Left cardiac atrium (tissue), 4 donors: ENCODE results near the gene CDC40. TPM values are rescaled to one million over a fixed set of nuclear protein-coding genes. Genes with fewer than 3 reads are reported as not detected.
"Not testable (repeated sequence)": the region's sequence is repeated elsewhere in the genome, so short reads cannot be mapped to it uniquely, and the experiment has no call there.

Source experiments
- ATAC-seq, 2 donors: fragments of 200-7000 bp; cut with Tn5 transposase; one replicate each; pipeline ENCODE4 v1.9.1; 2020; ENCODE audit warnings: mild to moderate bottlenecking in 2 of 2, moderate library complexity in 2 of 2
- DNase-seq: peaks from one replicate; pipeline ENCODE4 v3.0.0-alpha.2; 2020
- intact Hi-C, 2 donors: fragments of 100-400 bp; cut with DNase I; formaldehyde crosslinking; loops; one replicate each; pipeline versions ENCODE4 v1.14.1 to v1.15.1; 2022 to 2023
- total RNA-seq, 2 donors: library from RNA; stranded (reverse); fragmentation: NEBNext Ultra II Directional; extraction: Animal tissue kit (Norgen Biotek cat#: 25700); gene quantifications; one replicate each; pipeline ENCODE4 v1.2.1, GENCODE V29; 2021
- donor health status: DM: no; HTN: yes; CAD: no.
- donor health status: DM: no; HTN: yes; CAD: no; lungs with severe emphysema.
- donor health status: DM: yes; HTN: yes; CAD: no.
- donor health status: Dilated cardiomyopathy.

The CDC40 gene
- total RNA-seq, 2 donors from 2014 or later = 13.9 to 15.8 TPM

- no peak for ATAC-seq
- no peak for DNase-seq
- intact Hi-C loops = no loop called here
Observed at GRCh38 chr6:110255211-110255750, 75.1 kb downstream of the CDC40 start.

- no peak for DNase-seq
- intact Hi-C loops = no loop called here
- ATAC-seq = no peak
Observed at GRCh38 chr6:110256366-110256765, 76.1 kb downstream of the CDC40 start.

GRCh38 chr6:110265273-110265672 lies 85.0 kb downstream of the CDC40 start:
- DNase-seq (no peak), ATAC-seq (no peak)
- intact Hi-C loops = no loop called here

- intact Hi-C loops = no loop called here
- ATAC-seq (no peak), DNase-seq (no peak)
Observed at GRCh38 chr6:110266996-110267395, 86.8 kb downstream of the CDC40 start.

- no peak for ATAC-seq
- intact Hi-C loops = no loop called here
Observed at GRCh38 chr6:110269623-110270022, 89.4 kb downstream of the CDC40 start.

GRCh38 chr6:110270165-110270564 lies 89.9 kb downstream of the CDC40 start:
- intact Hi-C loops = no loop called here

More at GRCh38 chr6:110269623-110270022, 89.4 kb downstream of the CDC40 start:
- no peak for DNase-seq

GRCh38 chr6:110271732-110272022 lies 91.5 kb downstream of the CDC40 start:
- DNase-seq (no peak), ATAC-seq (no peak)
- intact Hi-C loops = no loop called here

More at GRCh38 chr6:110270165-110270564, 89.9 kb downstream of the CDC40 start:
- no peak for DNase-seq
- ATAC-seq = no peak

- ATAC-seq, DNase-seq, intact Hi-C loops: not testable (repeated sequence)
Observed at GRCh38 chr6:110272781-110273180, 92.6 kb downstream of the CDC40 start.

- ATAC-seq (no peak), DNase-seq (no peak)
- intact Hi-C loops = no loop called here
Observed at GRCh38 chr6:110277100-110277665, 97.0 kb downstream of the CDC40 start.

Other genes starting within 250 kb of the CDC40 start
- gene GPR6, start 202.1 kb upstream of the CDC40 start, total RNA-seq = not detected
- 1 to 10 TPM; 3.0 to 3.2 TPM for gene WASF1, start 757 bp upstream of the CDC40 start, total RNA-seq
- 1 to 10 TPM; 1.7 to 2.1 TPM for gene METTL24, start 177.9 kb downstream of the CDC40 start, total RNA-seq
- 10 to 100 TPM in 1 of 2 donors, 1 to 10 TPM in 1; 7.9 to 12.9 TPM for gene DDO, start 235.1 kb downstream of the CDC40 start, total RNA-seq